Astrocyte of the spinal cord (primary cell): ENCODE measurements around the gene ACSL3.
A peak's percentile ranks its signal among the peaks of the same experiment; 100 is the strongest.

Source experiments
- DNase-seq: peaks from one replicate; pipeline ENCODE4 v3.0.0; 2011; ENCODE audit warnings: low read depth, low spot score
- H3K4me3 ChIP-seq: 2 replicates; pipeline ENCODE4 v1.5.1; 2011; ENCODE audit warnings: low read depth, mild to moderate bottlenecking, low read length, moderate library complexity
- CTCF ChIP-seq: IDR thresholded peaks from 2 replicates; pipeline ENCODE4 v1.5.1; 2012; ENCODE audit warnings: low read depth, mild to moderate bottlenecking, low read length, inconsistent platforms
- in situ Hi-C: cut with HindIII; loops from 2 replicates; pipeline ENCODE4 v1.10.0; 2017; ENCODE audit warnings: low sequenced_read_pairs

Gene ACSL3

GRCh38 chr2:222851956-222852617 lies 8.7 kb upstream of the ACSL3 start:
- no peak for TF ChIP-seq CTCF
- no peak for DNase-seq
- H3K4me3 ChIP-seq: no peak overlapping the region
- in situ Hi-C loops: no loop called here

GRCh38 chr2:222854773-222855700 lies 5.8 kb upstream of the ACSL3 start:
- no peak overlapping the region for H3K4me3 ChIP-seq
- no peak for TF ChIP-seq CTCF
- no peak for DNase-seq
- in situ Hi-C loops: no loop called here

- TF ChIP-seq CTCF: no peak
- peak overlapping the region; percentile 44 for H3K4me3 ChIP-seq
- DNase-seq: peak; percentile 54
- in situ Hi-C loops: no loop called here
Measured at GRCh38 chr2:222859786-222860612, 837 bp upstream of the ACSL3 start.

GRCh38 chr2:222861411-222862105 lies 722 bp downstream of the ACSL3 start:
- H3K4me3 ChIP-seq: peak overlapping the region; percentile 91
- DNase-seq: peak; percentile 32
- no peak for TF ChIP-seq CTCF
- in situ Hi-C loops: no loop called here

GRCh38 chr2:222862106-222862908 lies 1.5 kb downstream of the ACSL3 start:
- peak; percentile 42 for TF ChIP-seq CTCF
- peak overlapping the region; percentile 91 for H3K4me3 ChIP-seq
- peak; percentile 61 for DNase-seq
- in situ Hi-C loops: no loop called here
